ENCODE results near the gene KAT2B.

DNA sequence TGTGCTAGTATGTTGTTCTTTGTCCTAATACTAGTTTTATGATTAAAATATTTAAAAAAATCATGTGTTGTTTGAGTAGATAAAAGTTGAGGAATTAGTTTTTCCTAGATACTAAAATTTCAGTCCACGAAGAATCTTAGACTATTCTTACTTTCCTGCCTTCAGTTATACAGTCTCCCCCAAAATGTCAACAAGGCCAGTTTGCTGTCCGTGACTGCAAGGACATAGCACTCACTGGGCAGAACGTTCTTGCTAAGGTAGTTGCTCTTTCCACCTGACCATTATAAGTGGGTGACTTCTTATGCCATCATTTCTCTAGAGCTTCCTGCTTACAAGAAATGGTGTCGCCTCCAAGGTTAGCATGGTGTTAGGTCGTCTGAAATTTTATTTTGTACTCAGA, 32.8 kb downstream of the KAT2B start:
- TF ChIP-seq, protein P1, sequence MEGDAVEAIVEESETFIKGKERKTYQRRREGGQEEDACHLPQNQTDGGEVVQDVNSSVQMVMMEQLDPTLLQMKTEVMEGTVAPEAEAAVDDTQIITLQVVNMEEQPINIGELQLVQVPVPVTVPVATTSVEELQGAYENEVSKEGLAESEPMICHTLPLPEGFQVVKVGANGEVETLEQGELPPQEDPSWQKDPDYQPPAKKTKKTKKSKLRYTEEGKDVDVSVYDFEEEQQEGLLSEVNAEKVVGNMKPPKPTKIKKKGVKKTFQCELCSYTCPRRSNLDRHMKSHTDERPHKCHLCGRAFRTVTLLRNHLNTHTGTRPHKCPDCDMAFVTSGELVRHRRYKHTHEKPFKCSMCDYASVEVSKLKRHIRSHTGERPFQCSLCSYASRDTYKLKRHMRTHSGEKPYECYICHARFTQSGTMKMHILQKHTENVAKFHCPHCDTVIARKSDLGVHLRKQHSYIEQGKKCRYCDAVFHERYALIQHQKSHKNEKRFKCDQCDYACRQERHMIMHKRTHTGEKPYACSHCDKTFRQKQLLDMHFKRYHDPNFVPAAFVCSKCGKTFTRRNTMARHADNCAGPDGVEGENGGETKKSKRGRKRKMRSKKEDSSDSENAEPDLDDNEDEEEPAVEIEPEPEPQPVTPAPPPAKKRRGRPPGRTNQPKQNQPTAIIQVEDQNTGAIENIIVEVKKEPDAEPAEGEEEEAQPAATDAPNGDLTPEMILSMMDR (IDR thresholded peaks at IDR 0.05): no peak
- TF ChIP-seq POLR2A (IDR thresholded peaks at IDR 0.05): no peak

Measured in gastroesophageal sphincter (tissue), 3 donors.